A673 (cell line): Measurements from ENCODE around the gene ZNF560.
"Not testable (repeated sequence)": the region's sequence is repeated elsewhere in the genome, so short reads cannot be mapped to it uniquely, and the experiment has no call there.

Experiments
- CTCF ChIP-seq: fragments of 300-800, 200-600 bp; sonication (generic); conservative IDR thresholded peaks from 2 replicates; pipeline ENCODE4 v1.5.1; 2017; ENCODE audit warnings: low read depth, mild to moderate bottlenecking, antibody characterized with exemption, low read length, moderate library complexity, mixed read lengths
- EZH2 ChIP-seq: fragments of 200-600 bp; sonication (generic); IDR thresholded peaks from 2 replicates; pipeline ENCODE4 v1.6.1; 2017; ENCODE audit warnings: borderline replicate concordance, low read depth, mild to moderate bottlenecking, mixed read lengths, antibody characterized with exemption, low read length; ENCODE audit not compliant: poor library complexity, severe bottlenecking

DNA sequence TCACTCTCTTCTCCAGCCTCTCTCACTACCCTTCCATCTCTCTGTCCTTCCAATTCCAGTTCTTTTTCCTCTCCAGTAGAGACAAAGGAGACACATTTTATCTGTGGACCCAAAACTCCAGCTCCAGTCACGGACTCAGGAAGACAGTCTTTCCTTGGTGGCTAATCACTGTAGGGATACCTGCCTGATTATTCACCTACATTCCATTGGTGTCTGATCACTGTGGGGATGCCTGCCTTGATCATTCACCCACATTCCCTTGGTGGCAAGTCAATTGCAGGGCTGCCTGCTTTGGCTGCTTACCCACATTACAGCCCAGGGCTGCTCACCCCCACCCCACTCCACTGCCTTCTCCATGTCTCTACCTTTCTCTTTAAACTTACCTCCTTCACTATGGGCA is 41.5 kb upstream of the ZNF560 start:
- not testable (repeated sequence) for TF ChIP-seq CTCF, EZH2
